ENCODE results near the gene HJURP.

Gene HJURP

DNA sequence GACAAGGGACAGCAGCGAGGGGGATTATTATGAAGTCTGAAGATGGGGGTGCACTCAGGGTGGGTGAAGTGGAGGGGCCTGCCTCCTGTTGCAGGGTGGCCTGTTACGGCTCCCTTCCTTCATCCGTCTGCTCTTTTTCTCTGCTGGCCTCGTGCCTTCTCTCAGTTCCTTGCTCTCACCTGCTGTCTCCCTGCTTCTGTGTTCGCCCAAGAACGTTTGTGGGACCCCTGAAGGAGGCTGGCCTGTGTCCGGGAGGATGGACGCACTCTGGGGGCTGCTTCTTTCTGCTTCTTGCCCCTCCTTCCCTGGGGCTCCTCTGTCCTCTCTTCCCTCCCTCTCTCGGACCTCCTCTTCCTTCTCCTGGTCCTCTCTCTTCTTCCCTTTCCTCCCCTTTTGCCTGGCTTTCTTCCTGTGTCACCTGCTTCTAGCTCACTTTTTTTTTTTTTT lies 62.4 kb downstream of the HJURP start:
- DNase-seq (ENCODE audit: low spot score) = no peak

DNA sequence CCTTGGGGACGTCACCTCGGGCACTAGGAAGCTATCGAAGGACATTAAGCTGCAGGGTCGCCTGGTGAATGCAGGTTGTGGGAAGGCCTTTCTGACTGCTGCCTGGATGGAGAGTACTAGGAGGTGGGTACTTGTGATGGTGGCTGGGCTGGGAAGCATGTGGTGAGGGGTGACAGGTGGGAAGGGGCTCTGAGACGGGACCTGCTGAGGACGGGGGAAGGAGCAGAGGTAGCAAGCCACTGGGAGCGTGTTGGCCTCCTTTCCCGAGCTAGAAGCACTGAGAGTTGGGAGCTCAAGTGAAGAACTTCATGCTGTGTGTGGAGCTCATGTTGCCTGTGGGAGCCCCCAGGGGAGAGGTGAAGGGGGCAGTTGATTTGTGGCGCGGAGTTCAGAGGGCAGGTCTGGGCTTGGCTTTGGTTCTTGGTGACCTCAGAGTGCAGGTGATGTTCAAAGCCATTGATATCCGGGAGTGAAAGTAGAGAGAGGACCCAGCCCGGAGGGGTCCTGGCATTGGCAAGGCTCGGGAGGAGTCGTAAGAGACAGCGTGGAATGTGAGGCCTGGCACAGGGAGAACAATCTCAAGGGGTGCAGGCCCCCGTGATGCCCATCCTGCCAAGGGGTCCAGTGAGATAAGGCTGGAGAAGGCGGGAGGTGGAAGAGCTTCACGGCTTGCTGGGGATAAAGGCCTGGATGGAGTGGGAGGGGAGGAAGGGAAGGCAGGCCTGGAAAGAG lies 63.0 kb downstream of the HJURP start:
- DNase-seq (ENCODE audit: low spot score) = no peak

DNA sequence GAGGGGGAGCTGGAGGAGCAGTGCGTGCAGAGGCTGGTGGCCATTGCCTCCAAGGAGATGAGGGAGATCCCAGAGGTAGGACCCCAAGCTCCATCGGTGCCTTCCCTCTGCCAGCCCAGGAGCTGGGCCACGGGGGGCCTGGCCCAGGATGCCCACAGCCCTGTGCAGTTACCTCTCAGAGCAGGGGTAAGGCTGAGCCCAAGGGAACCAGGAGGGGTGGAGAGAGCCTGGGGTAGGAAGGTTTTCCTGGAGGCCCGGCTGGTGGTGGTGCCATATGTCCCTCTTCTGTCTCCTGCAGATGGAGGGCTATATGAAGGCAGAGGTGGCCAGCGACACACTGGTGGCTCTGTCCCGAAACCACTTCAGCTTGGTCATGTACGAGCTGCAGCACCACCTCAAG lies 64.8 kb downstream of the HJURP start:
- no peak for DNase-seq (ENCODE audit: low spot score)

Measured in HuH-7 (cell line).